Activated CD8-positive, alpha-beta T cell treated with anti-CD3 and anti-CD28 coated beads for 36 hours (primary cell): ENCODE measurements around the gene CARD6. TPM values are rescaled to one million over a fixed set of nuclear protein-coding genes. Genes with fewer than 3 reads are reported as not detected.

ENCODE experiments used
- ATAC-seq: fragments of 200-7000 bp; cut with Tn5 transposase; one replicate; pipeline ENCODE4 v1.10.0; 2021; ENCODE audit warnings: mild to moderate bottlenecking, moderate library complexity
- CTCF ChIA-PET: fragments of 350-600 bp; sonication (Branson Sonifier 250); formaldehyde crosslinking; loops from one replicate; lab custom pipeline; 2021; ENCODE audit warnings: antibody characterized with exemption; lab: Charles Lee
- POLR2A ChIA-PET: fragments of 350-600 bp; sonication (Branson Sonifier 250); formaldehyde crosslinking; loops from one replicate; lab custom pipeline; 2021; ENCODE audit warnings: antibody characterized with exemption; lab: Charles Lee
- DNase-seq: peaks from one replicate; pipeline ENCODE4 v3.0.0-alpha.2; 2020
- H3K27ac Mint-ChIP-seq: one replicate; pipeline ENCODE4 v1.8.0; 2021; ENCODE audit warnings: mild to moderate bottlenecking, mixed read lengths
- H3K27me3 Mint-ChIP-seq: one replicate; pipeline ENCODE4 v1.8.0; 2021; ENCODE audit warnings: mixed read lengths
- H3K36me3 Mint-ChIP-seq: one replicate; pipeline ENCODE4 v1.8.0; 2021; ENCODE audit warnings: low read depth, mixed read lengths
- H3K4me1 Mint-ChIP-seq: one replicate; pipeline ENCODE4 v1.8.0; 2021; ENCODE audit warnings: low read depth, mixed read lengths
- H3K4me3 Mint-ChIP-seq: one replicate; pipeline ENCODE4 v1.8.0; 2021; ENCODE audit warnings: mild to moderate bottlenecking, moderate library complexity, mixed read lengths
- H3K9me3 Mint-ChIP-seq: one replicate; pipeline ENCODE4 v1.8.0; 2021; ENCODE audit warnings: mixed read lengths
- intact Hi-C: fragments of 100-400 bp; cut with micrococcal nuclease; formaldehyde crosslinking; loops from one replicate; pipeline ENCODE4 v1.10.0; 2022
- total RNA-seq, 2 experiments: library from RNA; stranded (reverse); gene quantifications; one replicate each; pipeline ENCODE4 v1.2.3, GENCODE V29; 2021
- TF ChIP-seq, protein P1 (sequence below): fragments of 200-600 bp; IDR thresholded peaks from one replicate; pipeline ENCODE4 v1.8.0; 2022; ENCODE audit warnings: antibody characterized with exemption, mild to moderate bottlenecking

The CARD6 gene
- total RNA-seq, 2 experiments from 2014 or later = 1.2 to 1.4 TPM

DNA sequence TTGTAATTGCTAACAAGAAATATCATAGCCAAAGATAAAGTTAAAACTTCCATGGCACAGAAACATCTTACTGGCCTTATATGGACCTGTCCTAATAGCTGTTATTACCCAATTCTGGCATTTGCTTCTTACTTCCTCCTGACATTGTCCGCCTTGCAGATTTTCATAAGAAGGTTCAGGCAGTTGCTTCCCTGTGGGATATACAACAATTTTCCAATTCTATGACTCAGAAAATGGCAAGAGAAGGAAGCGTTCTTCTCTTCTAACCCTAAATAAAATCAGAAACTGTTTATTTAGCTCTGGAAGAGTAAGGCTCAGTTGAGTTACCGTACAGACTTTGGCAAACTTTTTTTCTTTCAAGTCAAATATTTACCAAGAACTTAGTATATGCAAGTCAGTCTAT lies 44.7 kb upstream of the CARD6 start:
- H3K4me1 Mint-ChIP-seq = peaks cover 46% of the 10 kb centered on the region
- DNase-seq (no peak), ATAC-seq (no peak)
- intact Hi-C loops = loop anchor here (2.0 kb wide), 1 partner anchor 42 kb away; the partner anchor contains the start of gene TTC33
- POLR2A ChIA-PET = interaction anchor here (1.2 kb wide), 1 partner anchor 39 kb away, joined by 3 read pairs; the partner anchor contains the start of gene RPL37
- H3K36me3 Mint-ChIP-seq = peaks cover 26% of the 10 kb centered on the region
- no peaks in the 10 kb centered on the region for H3K9me3 Mint-ChIP-seq
- TF ChIP-seq, protein P1, sequence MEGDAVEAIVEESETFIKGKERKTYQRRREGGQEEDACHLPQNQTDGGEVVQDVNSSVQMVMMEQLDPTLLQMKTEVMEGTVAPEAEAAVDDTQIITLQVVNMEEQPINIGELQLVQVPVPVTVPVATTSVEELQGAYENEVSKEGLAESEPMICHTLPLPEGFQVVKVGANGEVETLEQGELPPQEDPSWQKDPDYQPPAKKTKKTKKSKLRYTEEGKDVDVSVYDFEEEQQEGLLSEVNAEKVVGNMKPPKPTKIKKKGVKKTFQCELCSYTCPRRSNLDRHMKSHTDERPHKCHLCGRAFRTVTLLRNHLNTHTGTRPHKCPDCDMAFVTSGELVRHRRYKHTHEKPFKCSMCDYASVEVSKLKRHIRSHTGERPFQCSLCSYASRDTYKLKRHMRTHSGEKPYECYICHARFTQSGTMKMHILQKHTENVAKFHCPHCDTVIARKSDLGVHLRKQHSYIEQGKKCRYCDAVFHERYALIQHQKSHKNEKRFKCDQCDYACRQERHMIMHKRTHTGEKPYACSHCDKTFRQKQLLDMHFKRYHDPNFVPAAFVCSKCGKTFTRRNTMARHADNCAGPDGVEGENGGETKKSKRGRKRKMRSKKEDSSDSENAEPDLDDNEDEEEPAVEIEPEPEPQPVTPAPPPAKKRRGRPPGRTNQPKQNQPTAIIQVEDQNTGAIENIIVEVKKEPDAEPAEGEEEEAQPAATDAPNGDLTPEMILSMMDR = no peak
- CTCF ChIA-PET = no interaction called here
- H3K27ac Mint-ChIP-seq = peak overlapping the region; percentile 54
- peaks cover 4% of the 10 kb centered on the region for H3K27me3 Mint-ChIP-seq
- peak overlapping the region; percentile 89 for H3K4me3 Mint-ChIP-seq

DNA sequence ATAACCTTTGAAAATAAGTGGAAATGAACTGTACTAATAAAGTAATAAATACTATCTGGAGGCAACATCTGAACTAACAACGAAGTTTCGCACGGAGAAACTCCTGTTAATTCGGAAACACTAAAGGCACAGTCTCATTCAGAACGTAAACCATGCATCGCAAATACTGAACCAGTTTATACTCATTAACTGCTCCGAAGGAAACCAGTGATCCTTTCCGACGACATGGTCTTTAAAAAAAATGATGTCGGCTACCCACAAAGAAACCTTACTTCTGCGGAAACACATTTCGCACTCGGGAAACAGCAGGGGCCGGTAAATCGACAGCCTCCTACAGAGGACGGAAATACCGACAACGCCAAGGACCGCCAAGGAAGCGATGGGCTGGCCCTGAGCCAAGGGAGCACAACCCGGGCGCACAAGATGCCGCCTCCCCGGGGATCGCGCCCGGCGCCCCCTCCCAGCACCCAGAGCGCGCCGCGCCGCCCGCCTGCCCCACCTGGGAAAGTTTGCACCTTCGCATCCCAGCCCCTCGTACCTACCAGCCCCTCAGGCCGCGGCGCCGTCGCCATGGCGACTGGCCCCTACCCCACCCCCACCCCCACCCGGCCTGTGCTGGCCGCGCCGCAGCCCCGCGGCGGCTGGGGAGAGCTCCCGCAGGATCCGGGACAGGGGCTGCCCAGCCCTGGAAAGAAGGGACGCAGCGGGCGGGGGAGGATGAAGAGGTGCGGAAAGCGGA lies 43.7 kb upstream of the CARD6 start:
- Mint-ChIP-seq H3K9me3 (no peaks in the 10 kb centered on the region), H3K27me3 (peaks cover 4% of the 10 kb centered on the region)
- CTCF ChIA-PET = interaction anchor here (1.6 kb wide), 1 partner anchor 19 kb away, joined by 3 read pairs; no protein-coding TSS in a partner anchor

DNA sequence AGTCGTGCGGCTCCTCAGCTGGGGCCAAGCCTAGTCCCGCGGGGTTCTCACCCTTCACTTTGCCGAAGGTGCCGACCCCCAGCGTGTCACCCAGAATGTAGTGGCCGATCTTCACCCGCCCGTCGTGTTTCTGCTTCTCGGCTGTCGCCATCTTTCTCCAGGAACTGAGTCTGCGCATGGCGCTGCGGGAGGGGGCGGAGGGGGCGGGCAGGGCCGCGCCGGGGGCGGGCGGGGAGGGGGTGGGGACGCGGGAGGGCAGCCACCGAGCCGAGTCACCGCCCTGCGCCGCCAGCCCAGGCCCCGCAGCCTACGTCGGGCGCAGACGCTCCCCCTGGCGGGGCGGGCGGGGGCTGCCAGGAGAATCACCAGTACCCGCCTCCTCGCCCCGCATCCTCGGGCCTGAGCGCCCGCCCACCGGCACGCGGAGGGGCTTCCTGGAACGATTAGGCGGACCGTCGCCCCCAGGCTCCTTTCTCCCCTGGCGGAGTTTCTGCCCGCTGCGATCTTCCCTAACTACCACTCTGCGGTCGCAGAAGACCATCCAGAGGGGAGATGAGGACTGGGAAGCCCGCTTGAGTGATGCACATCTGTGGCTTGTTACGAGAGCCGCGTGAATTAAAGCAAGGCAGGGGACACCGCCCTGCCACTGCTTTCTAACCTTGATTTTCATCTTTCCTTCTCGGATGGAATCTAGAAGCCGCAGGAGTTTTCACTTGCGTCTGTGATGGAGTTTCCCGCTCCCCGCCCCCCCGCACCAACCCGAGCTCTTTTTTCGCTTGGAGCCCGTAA lies 43.0 kb upstream of the CARD6 start, which contains the start of gene PRKAA1:
TSS of gene PRKAA1 (minus strand) at position 363 of the 789 bp plus-strand sequence. CDS start at position 178, 185 bp downstream.
- peaks cover 24% of the 10 kb centered on the region for H3K36me3 Mint-ChIP-seq
- ChIA-PET CTCF (interaction anchor here (1.5 to 1.6 kb wide), 2 partner anchors 20 to 35 kb away, joined by 3 to 8 read pairs; no protein-coding TSS in a partner anchor), POLR2A (interaction anchor here (0.8 to 1.2 kb wide), 5 partner anchors 13 to 40 kb away, joined by 3 to 4 read pairs (median 3); partner anchors contain the start of gene RPL37)
- ATAC-seq (peak; percentile 95), DNase-seq (peak; percentile 90)
- peaks cover 39% of the 10 kb centered on the region for H3K4me1 Mint-ChIP-seq
- TF ChIP-seq, protein P1 = peak; percentile 69
- H3K27me3 Mint-ChIP-seq = peaks cover 4% of the 10 kb centered on the region
- intact Hi-C loops = no loop called here
- no peaks in the 10 kb centered on the region for H3K9me3 Mint-ChIP-seq
- H3K4me3 Mint-ChIP-seq = peak within 1 kb of the TSS; percentile 89
- H3K27ac Mint-ChIP-seq = peak within 1 kb of the TSS; percentile 87

More for the DNA sequence above, 43.7 kb upstream of the CARD6 start:
- H3K4me3 Mint-ChIP-seq = peak overlapping the region; percentile 89
- TF ChIP-seq, protein P1 = no peak
- POLR2A ChIA-PET = interaction anchor here (0.8 to 1.2 kb wide), 4 partner anchors 25 to 39 kb away, joined by 3 to 4 read pairs (median 3); partner anchors contain the start of gene RPL37
- peak overlapping the region; percentile 84 for H3K27ac Mint-ChIP-seq
- ATAC-seq (peak; percentile 44), DNase-seq (peak; percentile 85)
- peaks cover 26% of the 10 kb centered on the region for H3K36me3 Mint-ChIP-seq
- H3K4me1 Mint-ChIP-seq = peaks cover 42% of the 10 kb centered on the region
- intact Hi-C loops = loop anchor here (2.0 kb wide), 1 partner anchor 43 kb away; the partner anchor contains the start of gene TTC33

DNA sequence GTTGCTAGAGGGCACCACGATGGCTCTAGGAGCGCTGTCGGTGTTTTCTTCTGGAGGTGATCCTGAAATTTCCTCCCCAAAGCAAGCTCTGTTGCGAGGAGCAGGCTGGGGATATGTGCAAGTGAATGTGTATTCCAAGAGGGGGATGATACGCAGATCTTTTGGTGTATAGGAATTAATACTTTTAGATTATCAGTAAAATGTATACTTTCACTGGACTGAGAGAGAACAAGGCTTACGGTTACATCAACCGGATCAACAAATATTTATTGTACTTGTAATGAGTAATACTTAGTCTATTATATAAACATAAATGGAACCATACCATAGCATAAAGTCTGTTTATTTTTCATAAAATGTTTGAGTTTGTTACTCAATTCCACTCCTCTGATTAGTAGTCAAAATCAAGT lies 42.4 kb upstream of the CARD6 start:
- DNase-seq (no peak), ATAC-seq (no peak)
- no peaks in the 10 kb centered on the region for H3K9me3 Mint-ChIP-seq
- ChIA-PET POLR2A (interaction anchor here (0.8 to 1.0 kb wide), 2 partner anchors 12 to 24 kb away, joined by 3 read pairs; no protein-coding TSS in a partner anchor), CTCF (interaction anchor here (1.5 to 1.6 kb wide), 2 partner anchors 20 to 34 kb away, joined by 3 to 8 read pairs; no protein-coding TSS in a partner anchor)
- H3K27me3 Mint-ChIP-seq = peaks cover 4% of the 10 kb centered on the region
- peaks cover 33% of the 10 kb centered on the region for H3K4me1 Mint-ChIP-seq
- H3K4me3 Mint-ChIP-seq = peak overlapping the region; percentile 80
- intact Hi-C loops = no loop called here
- TF ChIP-seq, protein P1 = no peak
- H3K36me3 Mint-ChIP-seq = peaks cover 23% of the 10 kb centered on the region
- peak overlapping the region; percentile 87 for H3K27ac Mint-ChIP-seq
